AG08396 (cell line): ENCODE results near the gene CATSPERB.
A peak's percentile ranks its signal among the peaks of the same experiment; 100 is the strongest.
"Not testable (repeated sequence)": the region's sequence is repeated elsewhere in the genome, so short reads cannot be mapped to it uniquely, and the experiment has no call there.

Source experiments
- DNase-seq: peaks from one replicate; pipeline ENCODE4 v3.0.0; 2012; ENCODE audit warnings: low spot score, mixed read lengths

The CATSPERB gene

GRCh38 chr14:91580876-91581577, 150.9 kb downstream of the CATSPERB start:
- no peak for DNase-seq

- no peak for DNase-seq
Observed at GRCh38 chr14:91577632-91578233, 154.2 kb downstream of the CATSPERB start.

- no peak for DNase-seq
Observed at GRCh38 chr14:91575469-91576208, 156.2 kb downstream of the CATSPERB start.

GRCh38 chr14:91573894-91574837, 157.7 kb downstream of the CATSPERB start:
- peak; percentile 83 for DNase-seq

- no peak for DNase-seq
Observed at GRCh38 chr14:91573528-91573893, 158.4 kb downstream of the CATSPERB start.

GRCh38 chr14:91570021-91570420, 161.9 kb downstream of the CATSPERB start:
- DNase-seq = no peak

GRCh38 chr14:91569301-91569700, 162.6 kb downstream of the CATSPERB start:
- DNase-seq = no peak

GRCh38 chr14:91568626-91569025, 163.3 kb downstream of the CATSPERB start:
- no peak for DNase-seq

- DNase-seq = not testable (repeated sequence)
Observed at GRCh38 chr14:91567827-91568226, 164.1 kb downstream of the CATSPERB start.

- DNase-seq = no peak
Observed at GRCh38 chr14:91555531-91555930, 176.4 kb downstream of the CATSPERB start.

GRCh38 chr14:91554535-91555332, 177.2 kb downstream of the CATSPERB start:
- no peak for DNase-seq

- no peak for DNase-seq
Observed at GRCh38 chr14:91548108-91548507, 183.8 kb downstream of the CATSPERB start.

GRCh38 chr14:91545946-91546716, 185.8 kb downstream of the CATSPERB start:
- DNase-seq = no peak

GRCh38 chr14:91545204-91545603, 186.7 kb downstream of the CATSPERB start:
- no peak for DNase-seq

- no peak for DNase-seq
Observed at GRCh38 chr14:91536327-91536726, 195.6 kb downstream of the CATSPERB start.

- not testable (repeated sequence) for DNase-seq
Observed at GRCh38 chr14:91534059-91534458, 197.8 kb downstream of the CATSPERB start.

- DNase-seq = no peak
Observed at GRCh38 chr14:91533623-91534022, 198.3 kb downstream of the CATSPERB start.
